HepG2 (cell line): ENCODE measurements around the gene PEA15. TPM values are rescaled to one million over a fixed set of nuclear protein-coding genes. Genes with fewer than 3 reads are reported as not detected.

Source experiments
- HNF4G ChIP-seq, 2 experiments: sonication (generic) in 1 of 2; formaldehyde crosslinking in 1 of 2; IDR thresholded peaks; 2 replicates each; pipeline versions ENCODE4 v1.4.0 to v1.6.1; 2011 to 2020; ENCODE audit warnings: borderline replicate concordance in 2 of 2, low read depth in 2 of 2, mild to moderate bottlenecking in 2 of 2, low read length in 1 of 2, missing genetic modification reagents in 1 of 2, moderate library complexity in 1 of 2
- ISL2 ChIP-seq: sonication (generic); formaldehyde crosslinking; IDR thresholded peaks from 2 replicates; pipeline ENCODE4 v1.5.0; 2020; ENCODE audit warnings: missing genetic modification reagents
- KLF9 ChIP-seq: IDR thresholded peaks from 2 replicates; pipeline ENCODE4 v1.6.1; 2016; ENCODE audit warnings: low read depth
- PPARG ChIP-seq: conservative IDR thresholded peaks from 2 replicates; pipeline ENCODE4 v1.6.1; 2016; ENCODE audit warnings: missing biosample characterization, missing genetic modification reagents
- SOX6 ChIP-seq, 2 experiments: fragments of 450-650 bp in 1 of 2; sonication (generic) in 1 of 2; formaldehyde crosslinking in 1 of 2; IDR thresholded peaks; 2 replicates each; pipeline versions ENCODE4 v1.4.0 to v1.6.1; 2017 to 2020; ENCODE audit warnings: antibody characterized with exemption in 1 of 2, mild to moderate bottlenecking in 1 of 2, missing genetic modification reagents in 1 of 2
- SPEN ChIP-seq: sonication (generic); formaldehyde crosslinking; IDR thresholded peaks from 2 replicates; pipeline ENCODE4 v1.5.1; 2020; ENCODE audit warnings: low read depth, mild to moderate bottlenecking, missing genetic modification reagents
- ZNF331 ChIP-seq: sonication (generic); formaldehyde crosslinking; IDR thresholded peaks from 2 replicates; pipeline ENCODE4 v1.4.0; 2020; ENCODE audit warnings: missing genetic modification reagents
- ZNF530 ChIP-seq: sonication (generic); formaldehyde crosslinking; IDR thresholded peaks from 2 replicates; pipeline ENCODE4 v1.5.0; 2020; ENCODE audit warnings: low read depth, mild to moderate bottlenecking, missing genetic modification reagents
- ZNF674 ChIP-seq: sonication (generic); formaldehyde crosslinking; IDR thresholded peaks from 2 replicates; pipeline ENCODE4 v1.5.0; 2020; ENCODE audit warnings: low read depth, mild to moderate bottlenecking, missing genetic modification reagents
- ZSCAN29 ChIP-seq: sonication (generic); formaldehyde crosslinking; conservative IDR thresholded peaks from 2 replicates; pipeline ENCODE4 v1.4.0; 2020; ENCODE audit warnings: mild to moderate bottlenecking, missing genetic modification reagents
- polyA plus RNA-seq, 8 experiments: library from polyadenylated mRNA; depleted of rRNA in 3 of 8; stranded (reverse) in 7 of 8; unstranded in 1 of 8; fragments of >200 nt; fragmentation: Illumina TruSeq in 4 of 8; extraction: Trizol in 4 of 8; gene quantifications; 2 replicates each; pipeline versions ENCODE4 v1.2.1 to v1.2.3, GENCODE V29; 2011 to 2016; ENCODE audit warnings: low read depth in 4 of 8, missing spikeins in 1 of 8, mixed read lengths in 1 of 8; ENCODE audit not compliant: insufficient read depth in 1 of 8
- total RNA-seq, 5 experiments: library from RNA; depleted of rRNA; stranded (reverse); fragments of >200 nt; fragmentation: Illumina TruSeq; extraction: Trizol; gene quantifications; 2 replicates each; pipeline ENCODE4 v1.2.3, GENCODE V29; 2016; ENCODE audit warnings: low read depth in 1 of 5
- TF ChIP-seq, protein P1 (sequence below): sonication (generic); formaldehyde crosslinking; IDR thresholded peaks from 2 replicates; pipeline ENCODE4 v1.5.0; 2020; ENCODE audit warnings: missing genetic modification reagents
- TF ChIP-seq, protein P2 (sequence below): sonication (generic); formaldehyde crosslinking; IDR thresholded peaks from 2 replicates; pipeline ENCODE4 v1.4.0; 2020; ENCODE audit warnings: missing genetic modification reagents, borderline replicate concordance
- TF ChIP-seq, protein P3 (sequence below): sonication (generic); formaldehyde crosslinking; IDR thresholded peaks from 2 replicates; pipeline ENCODE4 v1.4.0; 2020; ENCODE audit warnings: missing genetic modification reagents
- TF ChIP-seq, protein P4 (sequence below): sonication (generic); formaldehyde crosslinking; IDR thresholded peaks from 2 replicates; pipeline ENCODE4 v1.4.0; 2020; ENCODE audit warnings: missing genetic modification reagents, mild to moderate bottlenecking, borderline replicate concordance
- TF ChIP-seq, protein P5 (sequence below): sonication (generic); formaldehyde crosslinking; IDR thresholded peaks from 2 replicates; pipeline ENCODE4 v1.4.0; 2020; ENCODE audit warnings: mild to moderate bottlenecking, missing genetic modification reagents
- TF ChIP-seq, protein P6 (sequence below): IDR thresholded peaks from 2 replicates; pipeline ENCODE4 v1.6.1; 2012; ENCODE audit warnings: low read length, improper control_type of control experiment

Gene PEA15
- total and polyA plus RNA-seq, 2 of the 13 experiments (the other 11 are each of a cell fraction or from before 2014, with no cell fraction given) = 12.1 to 35.2 TPM

DNA sequence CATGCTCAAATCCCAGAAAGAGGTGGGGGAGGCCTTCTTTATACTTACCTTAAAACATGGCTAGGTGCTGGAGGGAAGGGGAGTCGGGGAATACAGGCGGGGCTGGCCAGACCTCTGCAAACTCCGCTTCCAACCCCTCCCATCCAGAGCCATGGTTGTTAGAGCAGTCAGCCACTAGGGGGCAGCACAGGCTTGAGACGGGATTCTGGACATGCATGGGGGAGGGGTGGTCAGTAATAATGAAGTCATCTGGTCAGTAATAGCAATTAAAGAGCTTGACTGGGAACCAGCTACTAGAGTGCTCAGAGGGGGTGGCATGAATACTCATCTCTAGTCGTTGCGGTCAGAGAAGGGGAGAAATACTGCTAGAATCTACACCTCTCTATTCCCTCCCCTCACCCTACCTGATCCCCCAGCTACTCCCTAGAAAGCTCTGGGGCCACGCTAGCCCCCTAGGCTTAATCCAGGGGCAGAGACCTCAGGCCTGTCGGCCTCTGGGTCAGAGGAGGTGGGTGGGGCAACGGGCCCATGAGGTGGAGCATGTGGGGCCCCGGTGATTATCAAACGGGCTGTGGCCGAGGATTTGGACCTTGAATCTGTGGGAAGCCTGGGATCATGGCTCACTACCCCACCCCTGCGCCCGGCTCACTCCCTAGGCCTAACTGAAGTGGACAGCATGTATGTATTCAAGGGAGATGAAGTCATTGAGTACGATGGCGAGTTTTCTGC is 11.9 kb upstream of the PEA15 start (continued):
- no peak for TF ChIP-seq HNF4G (IDR thresholded peaks at IDR 0.05; ENCODE audit: borderline replicate concordance, low read depth, low read length)
- TF ChIP-seq HNF4G (CRISPR knock-in tag; IDR thresholded peaks at IDR 0.05; ENCODE audit: borderline replicate concordance, low read depth) = no peak
- TF ChIP-seq ZNF530 (CRISPR knock-in tag) = no peak
- TF ChIP-seq ZNF331 (CRISPR knock-in tag) = no peak
- TF ChIP-seq ISL2 = peak; percentile 21; the same call in 1 of the 2 replicates
- TF ChIP-seq, protein P1, sequence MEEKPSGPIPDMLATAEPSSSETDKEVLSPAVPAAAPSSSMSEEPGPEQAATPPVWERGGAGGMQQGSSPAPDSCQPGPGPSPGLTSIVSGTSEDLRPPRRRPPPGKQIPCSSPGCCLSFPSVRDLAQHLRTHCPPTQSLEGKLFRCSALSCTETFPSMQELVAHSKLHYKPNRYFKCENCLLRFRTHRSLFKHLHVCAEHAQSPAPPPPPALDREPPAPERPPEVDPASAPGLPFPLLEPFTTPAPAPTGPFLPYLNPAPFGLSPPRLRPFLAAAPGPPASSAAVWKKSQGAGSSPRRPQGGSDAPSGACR (CRISPR knock-in tag) = peak; percentile 58; the same call in 1 of the 2 replicates
- TF ChIP-seq, protein P2, sequence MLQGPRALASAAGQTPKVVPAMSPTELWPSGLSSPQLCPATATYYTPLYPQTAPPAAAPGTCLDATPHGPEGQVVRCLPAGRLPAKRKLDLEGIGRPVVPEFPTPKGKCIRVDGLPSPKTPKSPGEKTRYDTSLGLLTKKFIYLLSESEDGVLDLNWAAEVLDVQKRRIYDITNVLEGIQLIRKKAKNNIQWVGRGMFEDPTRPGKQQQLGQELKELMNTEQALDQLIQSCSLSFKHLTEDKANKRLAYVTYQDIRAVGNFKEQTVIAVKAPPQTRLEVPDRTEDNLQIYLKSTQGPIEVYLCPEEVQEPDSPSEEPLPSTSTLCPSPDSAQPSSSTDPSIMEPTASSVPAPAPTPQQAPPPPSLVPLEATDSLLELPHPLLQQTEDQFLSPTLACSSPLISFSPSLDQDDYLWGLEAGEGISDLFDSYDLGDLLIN = no peak
- peak; percentile 80 for TF ChIP-seq SPEN
- no peak for TF ChIP-seq PPARG (CRISPR knock-in tag)
- TF ChIP-seq SOX6 (IDR thresholded peaks at IDR 0.05) = no peak
- TF ChIP-seq SOX6 (CRISPR knock-in tag; IDR thresholded peaks at IDR 0.05) = peak; percentile 38
- TF ChIP-seq, protein P3, sequence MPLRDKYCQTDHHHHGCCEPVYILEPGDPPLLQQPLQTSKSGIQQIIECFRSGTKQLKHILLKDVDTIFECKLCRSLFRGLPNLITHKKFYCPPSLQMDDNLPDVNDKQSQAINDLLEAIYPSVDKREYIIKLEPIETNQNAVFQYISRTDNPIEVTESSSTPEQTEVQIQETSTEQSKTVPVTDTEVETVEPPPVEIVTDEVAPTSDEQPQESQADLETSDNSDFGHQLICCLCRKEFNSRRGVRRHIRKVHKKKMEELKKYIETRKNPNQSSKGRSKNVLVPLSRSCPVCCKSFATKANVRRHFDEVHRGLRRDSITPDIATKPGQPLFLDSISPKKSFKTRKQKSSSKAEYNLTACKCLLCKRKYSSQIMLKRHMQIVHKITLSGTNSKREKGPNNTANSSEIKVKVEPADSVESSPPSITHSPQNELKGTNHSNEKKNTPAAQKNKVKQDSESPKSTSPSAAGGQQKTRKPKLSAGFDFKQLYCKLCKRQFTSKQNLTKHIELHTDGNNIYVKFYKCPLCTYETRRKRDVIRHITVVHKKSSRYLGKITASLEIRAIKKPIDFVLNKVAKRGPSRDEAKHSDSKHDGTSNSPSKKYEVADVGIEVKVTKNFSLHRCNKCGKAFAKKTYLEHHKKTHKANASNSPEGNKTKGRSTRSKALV (CRISPR knock-in tag) = no peak
- TF ChIP-seq ZNF674 = no peak
- TF ChIP-seq, protein P4, sequence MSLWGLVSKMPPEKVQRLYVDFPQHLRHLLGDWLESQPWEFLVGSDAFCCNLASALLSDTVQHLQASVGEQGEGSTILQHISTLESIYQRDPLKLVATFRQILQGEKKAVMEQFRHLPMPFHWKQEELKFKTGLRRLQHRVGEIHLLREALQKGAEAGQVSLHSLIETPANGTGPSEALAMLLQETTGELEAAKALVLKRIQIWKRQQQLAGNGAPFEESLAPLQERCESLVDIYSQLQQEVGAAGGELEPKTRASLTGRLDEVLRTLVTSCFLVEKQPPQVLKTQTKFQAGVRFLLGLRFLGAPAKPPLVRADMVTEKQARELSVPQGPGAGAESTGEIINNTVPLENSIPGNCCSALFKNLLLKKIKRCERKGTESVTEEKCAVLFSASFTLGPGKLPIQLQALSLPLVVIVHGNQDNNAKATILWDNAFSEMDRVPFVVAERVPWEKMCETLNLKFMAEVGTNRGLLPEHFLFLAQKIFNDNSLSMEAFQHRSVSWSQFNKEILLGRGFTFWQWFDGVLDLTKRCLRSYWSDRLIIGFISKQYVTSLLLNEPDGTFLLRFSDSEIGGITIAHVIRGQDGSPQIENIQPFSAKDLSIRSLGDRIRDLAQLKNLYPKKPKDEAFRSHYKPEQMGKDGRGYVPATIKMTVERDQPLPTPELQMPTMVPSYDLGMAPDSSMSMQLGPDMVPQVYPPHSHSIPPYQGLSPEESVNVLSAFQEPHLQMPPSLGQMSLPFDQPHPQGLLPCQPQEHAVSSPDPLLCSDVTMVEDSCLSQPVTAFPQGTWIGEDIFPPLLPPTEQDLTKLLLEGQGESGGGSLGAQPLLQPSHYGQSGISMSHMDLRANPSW (CRISPR knock-in tag) = no peak
- no peak for TF ChIP-seq ZSCAN29 (CRISPR knock-in tag)
- no peak for TF ChIP-seq KLF9
- TF ChIP-seq, protein P5, sequence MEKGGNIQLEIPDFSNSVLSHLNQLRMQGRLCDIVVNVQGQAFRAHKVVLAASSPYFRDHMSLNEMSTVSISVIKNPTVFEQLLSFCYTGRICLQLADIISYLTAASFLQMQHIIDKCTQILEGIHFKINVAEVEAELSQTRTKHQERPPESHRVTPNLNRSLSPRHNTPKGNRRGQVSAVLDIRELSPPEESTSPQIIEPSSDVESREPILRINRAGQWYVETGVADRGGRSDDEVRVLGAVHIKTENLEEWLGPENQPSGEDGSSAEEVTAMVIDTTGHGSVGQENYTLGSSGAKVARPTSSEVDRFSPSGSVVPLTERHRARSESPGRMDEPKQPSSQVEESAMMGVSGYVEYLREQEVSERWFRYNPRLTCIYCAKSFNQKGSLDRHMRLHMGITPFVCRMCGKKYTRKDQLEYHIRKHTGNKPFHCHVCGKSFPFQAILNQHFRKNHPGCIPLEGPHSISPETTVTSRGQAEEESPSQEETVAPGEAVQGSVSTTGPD = 0 out of 2 replicates have a peak, but pooled peaks have one; percentile 46
- TF ChIP-seq, protein P6, sequence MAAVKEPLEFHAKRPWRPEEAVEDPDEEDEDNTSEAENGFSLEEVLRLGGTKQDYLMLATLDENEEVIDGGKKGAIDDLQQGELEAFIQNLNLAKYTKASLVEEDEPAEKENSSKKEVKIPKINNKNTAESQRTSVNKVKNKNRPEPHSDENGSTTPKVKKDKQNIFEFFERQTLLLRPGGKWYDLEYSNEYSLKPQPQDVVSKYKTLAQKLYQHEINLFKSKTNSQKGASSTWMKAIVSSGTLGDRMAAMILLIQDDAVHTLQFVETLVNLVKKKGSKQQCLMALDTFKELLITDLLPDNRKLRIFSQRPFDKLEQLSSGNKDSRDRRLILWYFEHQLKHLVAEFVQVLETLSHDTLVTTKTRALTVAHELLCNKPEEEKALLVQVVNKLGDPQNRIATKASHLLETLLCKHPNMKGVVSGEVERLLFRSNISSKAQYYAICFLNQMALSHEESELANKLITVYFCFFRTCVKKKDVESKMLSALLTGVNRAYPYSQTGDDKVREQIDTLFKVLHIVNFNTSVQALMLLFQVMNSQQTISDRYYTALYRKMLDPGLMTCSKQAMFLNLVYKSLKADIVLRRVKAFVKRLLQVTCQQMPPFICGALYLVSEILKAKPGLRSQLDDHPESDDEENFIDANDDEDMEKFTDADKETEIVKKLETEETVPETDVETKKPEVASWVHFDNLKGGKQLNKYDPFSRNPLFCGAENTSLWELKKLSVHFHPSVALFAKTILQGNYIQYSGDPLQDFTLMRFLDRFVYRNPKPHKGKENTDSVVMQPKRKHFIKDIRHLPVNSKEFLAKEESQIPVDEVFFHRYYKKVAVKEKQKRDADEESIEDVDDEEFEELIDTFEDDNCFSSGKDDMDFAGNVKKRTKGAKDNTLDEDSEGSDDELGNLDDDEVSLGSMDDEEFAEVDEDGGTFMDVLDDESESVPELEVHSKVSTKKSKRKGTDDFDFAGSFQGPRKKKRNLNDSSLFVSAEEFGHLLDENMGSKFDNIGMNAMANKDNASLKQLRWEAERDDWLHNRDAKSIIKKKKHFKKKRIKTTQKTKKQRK = no peak
